ENCODE measurements around the gene DIAPH3.

Gene DIAPH3

GRCh38 chr13:59931621-59932020, 232.1 kb downstream of the DIAPH3 start:
- Histone ChIP-seq H3K36me3 (ENCODE audit: control insufficient read depth, insufficient read depth, low read length) (no peaks in the 10 kb centered on the region), H3K9me3 (ENCODE audit: control insufficient read depth, insufficient read depth, low read length) (no peaks in the 10 kb centered on the region), H3K4me1 (ENCODE audit: control insufficient read depth, insufficient read depth, low read length) (no peaks in the 10 kb centered on the region), H3K4me3 (ENCODE audit: low read length) (no peak overlapping the region), H3K27ac (ENCODE audit: low read length) (no peak overlapping the region), H3K27me3 (ENCODE audit: control insufficient read depth, insufficient read depth, low read length) (no peaks in the 10 kb centered on the region)
- no peak for DNase-seq (ENCODE audit: low read depth, low spot score)
- 100% methylated on average over 1 of the region's 1 CpG for WGBS (ENCODE audit: insufficient coverage, insufficient read length)

GRCh38 chr13:59924256-59924655, 239.5 kb downstream of the DIAPH3 start:
- Histone ChIP-seq H3K4me1 (ENCODE audit: control insufficient read depth, insufficient read depth, low read length) (no peaks in the 10 kb centered on the region), H3K36me3 (ENCODE audit: control insufficient read depth, insufficient read depth, low read length) (no peaks in the 10 kb centered on the region), H3K9me3 (ENCODE audit: control insufficient read depth, insufficient read depth, low read length) (no peaks in the 10 kb centered on the region), H3K4me3 (ENCODE audit: low read length) (no peak overlapping the region), H3K27ac (ENCODE audit: low read length) (no peak overlapping the region), H3K27me3 (ENCODE audit: control insufficient read depth, insufficient read depth, low read length) (no peaks in the 10 kb centered on the region)
- DNase-seq (ENCODE audit: low read depth, low spot score): no peak
- no CpG with 5 or more reads among the region's 1 CpG for WGBS (ENCODE audit: insufficient coverage, insufficient read length)

- Histone ChIP-seq H3K27ac (ENCODE audit: low read length) (no peak overlapping the region), H3K9me3 (ENCODE audit: control insufficient read depth, insufficient read depth, low read length) (no peaks in the 10 kb centered on the region), H3K36me3 (ENCODE audit: control insufficient read depth, insufficient read depth, low read length) (no peaks in the 10 kb centered on the region), H3K4me3 (ENCODE audit: low read length) (no peak overlapping the region), H3K4me1 (ENCODE audit: control insufficient read depth, insufficient read depth, low read length) (no peaks in the 10 kb centered on the region), H3K27me3 (ENCODE audit: control insufficient read depth, insufficient read depth, low read length) (no peaks in the 10 kb centered on the region)
- DNase-seq (ENCODE audit: low read depth, low spot score): no peak
- WGBS (ENCODE audit: insufficient coverage, insufficient read length): no CpG with 5 or more reads among the region's 3 CpGs
Observed at GRCh38 chr13:59915252-59915651, 248.5 kb downstream of the DIAPH3 start.

- WGBS (ENCODE audit: insufficient coverage, insufficient read length): no CpG with 5 or more reads among the region's 2 CpGs
- H3K27me3 ChIP-seq (ENCODE audit: control insufficient read depth, insufficient read depth, low read length): no peaks in the 10 kb centered on the region
Observed at GRCh38 chr13:59914556-59914955, 249.2 kb downstream of the DIAPH3 start.

GRCh38 chr13:59906413-59907049, 257.2 kb downstream of the DIAPH3 start:
- H3K9me3 ChIP-seq (ENCODE audit: control insufficient read depth, insufficient read depth, low read length): no peaks in the 10 kb centered on the region
- H3K4me1 ChIP-seq (ENCODE audit: control insufficient read depth, insufficient read depth, low read length): no peaks in the 10 kb centered on the region
- H3K4me3 ChIP-seq (ENCODE audit: low read length): no peak overlapping the region
- H3K27me3 ChIP-seq (ENCODE audit: control insufficient read depth, insufficient read depth, low read length): no peaks in the 10 kb centered on the region
- no peaks in the 10 kb centered on the region for H3K36me3 ChIP-seq (ENCODE audit: control insufficient read depth, insufficient read depth, low read length)
- no peak overlapping the region for H3K27ac ChIP-seq (ENCODE audit: low read length)
- DNase-seq (ENCODE audit: low read depth, low spot score): no peak
- 100% methylated on average over 1 of the region's 7 CpGs for whole genome bisulfite sequencing (ENCODE audit: insufficient coverage, insufficient read length)

More at GRCh38 chr13:59914556-59914955, 249.2 kb downstream of the DIAPH3 start:
- no peak overlapping the region for H3K27ac ChIP-seq (ENCODE audit: low read length)
- H3K4me3 ChIP-seq (ENCODE audit: low read length): no peak overlapping the region
- H3K36me3 ChIP-seq (ENCODE audit: control insufficient read depth, insufficient read depth, low read length): no peaks in the 10 kb centered on the region
- no peak for DNase-seq (ENCODE audit: low read depth, low spot score)
- H3K9me3 ChIP-seq (ENCODE audit: control insufficient read depth, insufficient read depth, low read length): no peaks in the 10 kb centered on the region
- no peaks in the 10 kb centered on the region for H3K4me1 ChIP-seq (ENCODE audit: control insufficient read depth, insufficient read depth, low read length)

- Histone ChIP-seq H3K27ac (ENCODE audit: low read length) (no peak overlapping the region), H3K9me3 (ENCODE audit: control insufficient read depth, insufficient read depth, low read length) (no peaks in the 10 kb centered on the region), H3K4me1 (ENCODE audit: control insufficient read depth, insufficient read depth, low read length) (no peaks in the 10 kb centered on the region), H3K4me3 (ENCODE audit: low read length) (no peak overlapping the region), H3K27me3 (ENCODE audit: control insufficient read depth, insufficient read depth, low read length) (no peaks in the 10 kb centered on the region), H3K36me3 (ENCODE audit: control insufficient read depth, insufficient read depth, low read length) (no peaks in the 10 kb centered on the region; the same call in 1 of the 2 replicates)
- no peak for DNase-seq (ENCODE audit: low read depth, low spot score)
- WGBS (ENCODE audit: insufficient coverage, insufficient read length): 100% methylated on average over 1 of the region's 3 CpGs
Observed at GRCh38 chr13:59901191-59901590, 262.5 kb downstream of the DIAPH3 start.

GRCh38 chr13:59898066-59898465, 265.7 kb downstream of the DIAPH3 start:
- WGBS (ENCODE audit: insufficient coverage, insufficient read length): no CpG with 5 or more reads among the region's 2 CpGs
- H3K4me1 ChIP-seq (ENCODE audit: control insufficient read depth, insufficient read depth, low read length): no peaks in the 10 kb centered on the region
- no peaks in the 10 kb centered on the region; the same call in 1 of the 2 replicates for H3K36me3 ChIP-seq (ENCODE audit: control insufficient read depth, insufficient read depth, low read length)
- H3K27me3 ChIP-seq (ENCODE audit: control insufficient read depth, insufficient read depth, low read length): no peaks in the 10 kb centered on the region
- no peak overlapping the region for H3K4me3 ChIP-seq (ENCODE audit: low read length)
- no peak overlapping the region for H3K27ac ChIP-seq (ENCODE audit: low read length)
- no peaks in the 10 kb centered on the region for H3K9me3 ChIP-seq (ENCODE audit: control insufficient read depth, insufficient read depth, low read length)
- DNase-seq (ENCODE audit: low read depth, low spot score): no peak

- Histone ChIP-seq H3K36me3 (ENCODE audit: control insufficient read depth, insufficient read depth, low read length) (no peaks in the 10 kb centered on the region), H3K4me1 (ENCODE audit: control insufficient read depth, insufficient read depth, low read length) (no peaks in the 10 kb centered on the region), H3K4me3 (ENCODE audit: low read length) (no peak overlapping the region), H3K27me3 (ENCODE audit: control insufficient read depth, insufficient read depth, low read length) (no peaks in the 10 kb centered on the region), H3K9me3 (ENCODE audit: control insufficient read depth, insufficient read depth, low read length) (no peaks in the 10 kb centered on the region), H3K27ac (ENCODE audit: low read length) (no peak overlapping the region)
- DNase-seq (ENCODE audit: low read depth, low spot score): no peak
- no CpG with 5 or more reads among the region's 1 CpG for WGBS (ENCODE audit: insufficient coverage, insufficient read length)
Observed at GRCh38 chr13:59893266-59893665, 270.5 kb downstream of the DIAPH3 start.

- no peak overlapping the region for H3K27ac ChIP-seq (ENCODE audit: low read length)
- no peaks in the 10 kb centered on the region for H3K36me3 ChIP-seq (ENCODE audit: control insufficient read depth, insufficient read depth, low read length)
- no peak for DNase-seq (ENCODE audit: low read depth, low spot score)
- no peaks in the 10 kb centered on the region for H3K27me3 ChIP-seq (ENCODE audit: control insufficient read depth, insufficient read depth, low read length)
- no peaks in the 10 kb centered on the region for H3K4me1 ChIP-seq (ENCODE audit: control insufficient read depth, insufficient read depth, low read length)
- no peak overlapping the region for H3K4me3 ChIP-seq (ENCODE audit: low read length)
- no peaks in the 10 kb centered on the region for H3K9me3 ChIP-seq (ENCODE audit: control insufficient read depth, insufficient read depth, low read length)
Observed at GRCh38 chr13:59891053-59891452, 272.7 kb downstream of the DIAPH3 start.

- H3K36me3 ChIP-seq (ENCODE audit: control insufficient read depth, insufficient read depth, low read length): no peaks in the 10 kb centered on the region
- H3K4me1 ChIP-seq (ENCODE audit: control insufficient read depth, insufficient read depth, low read length): no peaks in the 10 kb centered on the region
- H3K4me3 ChIP-seq (ENCODE audit: low read length): no peak overlapping the region
- H3K9me3 ChIP-seq (ENCODE audit: control insufficient read depth, insufficient read depth, low read length): no peaks in the 10 kb centered on the region
- WGBS (ENCODE audit: insufficient coverage, insufficient read length): no CpG with 5 or more reads among the region's 1 CpG
- H3K27me3 ChIP-seq (ENCODE audit: control insufficient read depth, insufficient read depth, low read length): no peaks in the 10 kb centered on the region
- H3K27ac ChIP-seq (ENCODE audit: low read length): no peak overlapping the region
- DNase-seq (ENCODE audit: low read depth, low spot score): no peak
Observed at GRCh38 chr13:59890054-59890453, 273.7 kb downstream of the DIAPH3 start.

- DNase-seq (ENCODE audit: low read depth, low spot score): no peak
- H3K4me1 ChIP-seq (ENCODE audit: control insufficient read depth, insufficient read depth, low read length): no peaks in the 10 kb centered on the region
- WGBS (ENCODE audit: insufficient coverage, insufficient read length): no CpG with 5 or more reads among the region's 2 CpGs
- no peaks in the 10 kb centered on the region for H3K27me3 ChIP-seq (ENCODE audit: control insufficient read depth, insufficient read depth, low read length)
- H3K9me3 ChIP-seq (ENCODE audit: control insufficient read depth, insufficient read depth, low read length): no peaks in the 10 kb centered on the region
- no peak overlapping the region for H3K4me3 ChIP-seq (ENCODE audit: low read length)
- no peak overlapping the region for H3K27ac ChIP-seq (ENCODE audit: low read length)
- no peaks in the 10 kb centered on the region for H3K36me3 ChIP-seq (ENCODE audit: control insufficient read depth, insufficient read depth, low read length)
Observed at GRCh38 chr13:59888408-59888807, 275.3 kb downstream of the DIAPH3 start.
